HG02759 (cell line): ENCODE data around the gene OXCT1.
"Not testable (repeated sequence)": the region's sequence is repeated elsewhere in the genome, so short reads cannot be mapped to it uniquely, and the experiment has no call there.

Source experiments
- ATAC-seq: cut with Tn5 transposase; IDR thresholded peaks from one replicate; pipeline ENCODE4 v1.9.1; 2021; ENCODE audit warnings: mild to moderate bottlenecking, moderate library complexity; ENCODE audit not compliant: unreplicated experiment

OXCT1 gene

DNA sequence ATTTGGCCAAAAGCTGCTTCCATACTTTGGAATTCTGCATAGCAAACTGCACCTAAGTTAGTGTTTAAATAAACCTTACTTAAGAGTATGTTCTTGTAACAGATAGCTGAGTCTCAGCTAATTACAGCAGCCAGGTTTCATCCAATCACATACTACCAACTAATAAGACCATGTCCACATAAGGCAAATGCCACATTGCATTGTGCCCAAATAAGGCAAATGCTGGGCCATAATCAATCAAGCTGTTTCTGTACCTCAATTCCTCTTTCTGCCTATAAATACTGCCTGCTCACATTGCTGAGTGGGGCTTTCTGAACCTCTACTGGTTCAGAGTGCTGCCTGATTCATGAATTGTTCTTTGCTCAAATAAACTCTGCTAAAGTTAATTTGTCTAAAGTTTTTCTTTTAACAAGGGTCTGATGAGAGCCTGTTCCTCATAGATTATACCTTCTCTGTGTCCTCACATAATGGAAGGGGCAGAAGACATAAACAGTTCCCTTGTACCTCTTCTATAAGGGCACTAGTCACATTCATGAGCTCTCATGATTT, 4.4 kb upstream of the OXCT1 start:
- ATAC-seq: no peak

DNA sequence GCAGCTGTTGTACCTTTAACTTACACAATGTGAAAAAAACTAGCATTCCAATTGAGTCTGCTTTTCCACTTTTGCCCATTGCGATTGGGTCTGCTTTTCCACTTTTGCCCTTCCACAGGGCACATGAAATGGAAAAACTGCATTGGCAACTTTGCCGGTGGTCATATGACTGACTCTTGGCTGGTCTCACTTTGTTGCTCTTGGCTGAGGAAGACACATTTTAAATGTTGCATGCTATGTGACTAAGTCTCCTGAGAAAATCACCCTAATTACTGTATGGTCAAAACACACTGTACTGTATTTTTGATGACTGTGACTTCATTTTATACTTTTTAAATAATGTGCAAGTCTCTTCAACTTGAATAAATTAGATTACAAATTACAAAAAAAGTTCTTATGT, 1.6 kb upstream of the OXCT1 start:
- ATAC-seq: no peak

DNA sequence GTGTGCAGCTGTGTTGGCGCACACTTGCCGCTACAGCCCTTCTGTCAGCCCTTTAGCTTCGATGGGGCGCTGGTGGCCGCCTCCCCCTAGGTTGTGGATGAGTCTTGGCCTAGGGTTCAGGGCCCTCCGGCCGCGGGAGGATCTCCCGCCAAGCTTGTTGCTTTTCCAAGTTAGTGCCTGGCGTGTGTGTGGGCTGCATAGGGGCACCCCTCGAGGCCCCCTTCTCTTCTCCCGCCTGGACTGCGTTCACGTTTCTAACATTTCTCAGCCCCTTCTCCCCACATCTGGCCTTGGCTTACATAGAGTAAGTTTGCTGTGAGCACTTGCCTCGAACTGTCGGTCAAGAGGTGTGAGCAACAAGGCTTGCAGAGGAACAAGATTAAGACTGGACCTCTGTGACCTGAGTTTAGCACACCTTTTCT, 413 bp upstream of the OXCT1 start:
- ATAC-seq: no peak

DNA sequence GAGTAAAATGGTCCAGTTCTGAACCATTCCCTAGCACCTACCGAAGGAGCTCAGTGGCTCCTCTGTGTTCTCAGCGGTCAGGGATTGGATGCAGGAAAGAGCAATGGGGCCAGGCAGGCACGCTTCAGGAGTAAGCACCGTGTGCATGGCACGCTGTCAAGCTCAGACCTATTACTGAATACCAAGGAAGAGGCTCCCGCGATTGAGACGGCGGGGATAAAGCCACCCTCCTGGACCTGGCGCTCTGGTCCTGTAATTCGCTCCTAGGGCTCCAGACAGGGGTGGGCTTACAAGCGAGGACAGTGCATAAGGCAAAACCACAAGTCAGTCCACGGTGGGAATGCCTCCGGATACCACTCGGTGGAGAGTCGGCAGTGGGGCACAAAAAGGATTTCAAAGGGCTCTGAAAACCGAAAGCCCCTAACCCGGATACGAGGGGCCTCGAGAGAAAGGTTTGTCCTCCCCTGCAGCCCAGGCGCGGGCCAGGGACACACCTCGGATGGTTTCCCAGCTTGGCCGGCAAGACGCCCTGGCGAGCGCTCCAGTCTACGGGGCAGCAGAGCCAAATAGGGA, 988 bp downstream of the OXCT1 start:
- ATAC-seq: no peak

DNA sequence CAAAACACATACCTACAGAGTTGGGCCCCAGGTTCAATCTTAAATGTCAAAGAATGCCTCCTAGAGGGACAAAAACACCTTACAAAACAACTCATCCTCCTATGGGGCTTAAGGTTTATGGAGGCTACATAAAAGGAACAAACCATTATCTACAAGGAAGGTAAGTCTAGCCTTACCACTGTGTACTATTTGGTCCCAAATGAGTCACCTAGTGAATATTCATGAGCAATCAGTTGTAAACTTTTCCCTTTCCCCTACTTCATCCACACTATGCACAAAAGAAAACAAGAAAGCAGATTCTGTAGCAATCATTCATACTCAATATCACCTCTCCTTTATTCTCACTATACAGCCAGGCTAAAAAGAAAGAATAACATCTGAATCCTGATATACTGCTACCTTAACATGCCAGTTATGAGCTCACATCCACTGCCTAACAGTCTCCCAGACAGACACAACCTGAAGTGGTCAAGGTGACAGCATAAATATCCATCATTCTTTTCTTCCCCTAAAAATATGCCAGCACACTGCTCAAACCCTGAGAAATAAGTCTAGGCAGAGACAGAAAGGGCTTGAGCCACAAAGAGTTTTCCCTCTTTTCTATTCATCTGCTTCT, 6.2 kb downstream of the OXCT1 start:
- ATAC-seq: peak; percentile 71

DNA sequence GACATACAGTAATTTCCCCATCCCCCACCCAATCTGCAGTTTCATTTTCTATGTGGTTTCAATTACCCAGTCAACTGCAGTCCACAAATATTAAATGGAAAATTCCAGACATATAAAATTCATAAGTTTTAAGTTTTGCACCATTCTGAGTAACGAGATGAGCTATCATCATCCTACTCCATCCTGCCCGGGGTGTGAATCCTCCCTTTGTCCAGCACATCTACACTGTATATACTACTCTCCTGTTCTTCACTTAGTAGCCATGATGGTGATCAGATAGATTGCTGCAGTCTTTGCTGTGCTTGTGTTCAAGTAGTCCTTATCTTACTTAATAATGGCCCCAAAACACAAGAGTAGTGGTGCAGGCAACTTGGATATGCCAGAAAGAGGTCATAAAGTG, 11.3 kb downstream of the OXCT1 start:
- no peak for ATAC-seq

DNA sequence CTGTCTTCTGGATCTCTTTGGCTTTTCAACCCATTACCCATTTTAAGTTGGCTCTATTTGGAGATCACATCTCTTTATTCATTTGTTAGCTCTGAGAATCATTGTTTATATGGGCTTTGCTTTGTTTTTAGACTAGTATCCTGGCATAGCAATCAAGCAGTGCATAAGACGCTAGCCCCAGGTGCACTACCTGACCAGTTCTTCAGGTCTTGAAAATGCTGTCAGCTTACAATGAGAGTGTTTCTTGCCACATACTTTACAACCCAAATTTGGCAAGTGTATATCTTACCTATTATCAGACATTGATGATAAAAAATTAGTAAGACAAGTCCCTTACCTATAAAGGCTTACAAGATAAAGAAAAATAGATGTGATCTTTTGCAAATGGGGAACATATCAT, 12.2 kb downstream of the OXCT1 start:
- ATAC-seq: no peak

DNA sequence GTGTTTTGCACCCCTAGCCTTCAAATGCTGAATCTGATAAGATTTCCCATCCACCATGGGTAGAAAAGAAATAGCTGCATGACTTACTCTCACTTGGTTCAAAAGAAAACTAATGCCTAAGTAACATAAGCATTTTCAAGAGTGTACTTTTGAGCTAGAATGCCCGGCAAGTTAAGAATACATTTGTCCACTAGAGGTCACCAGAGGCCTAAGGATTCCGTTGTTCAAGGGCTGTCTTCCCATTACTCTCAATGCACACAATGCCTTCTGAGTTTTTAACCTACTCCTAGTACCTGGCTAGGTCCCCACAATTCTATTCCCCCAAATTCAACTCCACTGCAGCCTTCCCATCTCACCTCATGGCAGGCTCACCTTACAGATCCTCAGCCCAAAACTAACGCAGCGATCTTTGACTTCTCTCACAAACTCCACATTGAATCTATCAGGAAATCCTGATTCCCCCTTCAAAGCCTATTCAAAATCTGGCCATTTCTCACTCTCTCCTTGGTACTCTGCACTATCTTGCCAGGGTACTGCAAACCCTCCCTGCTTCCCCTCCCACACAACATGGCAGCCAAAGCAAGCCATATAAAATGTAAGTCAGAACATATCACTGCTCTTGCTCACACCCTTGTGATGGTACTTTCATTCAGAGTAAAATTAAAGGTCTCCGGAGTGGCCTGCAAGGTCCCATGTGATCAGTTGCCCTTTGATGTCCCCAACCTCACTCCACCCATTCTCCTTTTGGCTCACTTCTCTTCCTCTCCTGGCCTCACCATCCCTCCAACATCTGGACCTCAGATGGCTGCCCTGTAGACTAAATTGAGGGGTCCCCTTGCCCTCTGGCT, 13.4 kb downstream of the OXCT1 start:
- ATAC-seq: peak; percentile 90

DNA sequence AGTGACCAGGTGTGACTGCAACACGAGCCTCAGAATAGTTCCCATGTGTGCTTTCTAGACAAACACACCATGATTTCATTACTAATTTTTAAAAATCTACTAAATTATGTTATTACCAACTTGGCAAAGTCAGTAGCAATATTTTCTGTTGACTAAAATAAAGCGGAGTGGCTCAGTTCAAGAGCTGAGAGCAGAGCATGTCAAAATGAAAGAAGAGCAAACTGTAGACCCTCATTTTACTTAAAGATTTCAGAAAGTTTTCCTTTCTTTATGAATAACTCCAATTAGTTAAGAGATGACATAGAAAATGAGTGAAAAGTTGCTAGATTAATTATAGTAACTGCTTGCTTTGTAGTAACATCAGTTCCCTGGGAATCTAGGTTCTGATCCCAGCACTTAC, 17.9 kb downstream of the OXCT1 start:
- ATAC-seq: no peak

DNA sequence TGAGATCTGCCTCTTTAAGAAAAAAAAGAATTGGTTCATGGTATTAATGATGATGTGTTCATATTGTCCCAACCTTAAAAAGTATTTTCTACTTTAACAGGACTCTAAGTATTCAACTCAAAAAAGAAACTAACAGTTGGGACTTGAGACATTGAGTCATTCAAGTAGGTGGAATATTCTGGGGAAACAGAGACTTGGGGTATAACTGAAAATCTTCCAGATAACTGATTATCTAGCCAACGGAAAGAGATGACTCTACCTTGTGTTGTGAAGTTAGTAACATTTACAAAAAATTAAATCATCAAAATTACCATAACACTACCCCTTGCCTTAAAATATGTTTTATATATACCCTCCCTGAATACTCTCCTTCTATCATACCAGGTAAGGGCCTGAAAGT, 19.1 kb downstream of the OXCT1 start:
- ATAC-seq: no peak

DNA sequence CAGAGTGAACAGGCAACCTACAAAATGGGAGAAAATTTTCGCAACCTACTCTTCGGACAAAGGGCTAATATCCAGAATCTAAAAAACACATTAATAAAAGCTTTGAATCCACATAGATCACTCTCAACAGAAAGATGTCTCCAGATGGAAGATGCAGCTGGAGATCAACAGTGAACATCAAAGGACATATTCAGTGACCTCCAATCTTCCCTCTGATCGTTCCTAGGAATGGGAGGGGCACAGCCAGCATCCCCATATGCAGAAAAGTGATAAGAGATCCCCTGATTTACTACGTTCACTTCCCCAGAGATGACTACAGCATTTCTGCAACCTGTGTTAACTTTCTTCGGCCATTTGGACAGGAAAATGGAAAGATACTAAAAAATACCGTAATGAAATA, 21.2 kb downstream of the OXCT1 start:
- no peak for ATAC-seq

DNA sequence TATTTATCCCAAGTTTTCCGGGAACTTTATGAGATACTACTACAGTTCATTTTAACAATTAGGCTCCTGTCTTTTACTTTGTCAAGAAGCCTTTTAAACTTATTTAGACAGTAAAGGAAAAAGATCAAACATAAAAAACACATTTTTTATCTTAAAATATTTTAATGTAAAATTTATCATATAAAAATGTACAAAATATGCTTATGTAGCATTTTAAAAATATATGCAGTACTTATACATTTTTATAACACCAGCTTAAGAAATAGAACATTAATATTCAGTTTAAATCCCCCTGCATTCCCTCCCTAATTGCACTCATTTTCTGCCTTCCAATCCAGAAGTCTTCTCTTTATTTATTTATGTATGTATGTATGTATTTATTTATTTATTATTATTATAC, 24.5 kb downstream of the OXCT1 start:
- not testable (repeated sequence) for ATAC-seq

DNA sequence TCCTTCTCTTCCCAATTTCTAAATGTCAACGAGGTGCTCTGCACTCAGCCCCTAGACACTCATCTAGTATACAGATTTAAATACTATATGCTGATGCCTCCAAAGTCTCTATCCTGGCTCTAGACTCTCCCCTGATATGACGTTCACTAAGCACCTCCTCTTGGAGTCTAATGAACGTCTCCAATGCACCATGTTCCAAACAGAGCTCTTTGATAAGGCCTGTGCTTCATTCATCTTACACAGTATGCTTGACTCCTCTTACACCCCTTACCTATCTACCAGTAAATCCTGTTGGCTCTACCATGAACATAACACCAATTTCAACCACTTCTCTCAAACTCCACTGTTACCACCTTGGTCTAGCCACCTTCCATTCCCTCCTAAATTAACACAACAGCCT, 25.7 kb downstream of the OXCT1 start:
- ATAC-seq: no peak

DNA sequence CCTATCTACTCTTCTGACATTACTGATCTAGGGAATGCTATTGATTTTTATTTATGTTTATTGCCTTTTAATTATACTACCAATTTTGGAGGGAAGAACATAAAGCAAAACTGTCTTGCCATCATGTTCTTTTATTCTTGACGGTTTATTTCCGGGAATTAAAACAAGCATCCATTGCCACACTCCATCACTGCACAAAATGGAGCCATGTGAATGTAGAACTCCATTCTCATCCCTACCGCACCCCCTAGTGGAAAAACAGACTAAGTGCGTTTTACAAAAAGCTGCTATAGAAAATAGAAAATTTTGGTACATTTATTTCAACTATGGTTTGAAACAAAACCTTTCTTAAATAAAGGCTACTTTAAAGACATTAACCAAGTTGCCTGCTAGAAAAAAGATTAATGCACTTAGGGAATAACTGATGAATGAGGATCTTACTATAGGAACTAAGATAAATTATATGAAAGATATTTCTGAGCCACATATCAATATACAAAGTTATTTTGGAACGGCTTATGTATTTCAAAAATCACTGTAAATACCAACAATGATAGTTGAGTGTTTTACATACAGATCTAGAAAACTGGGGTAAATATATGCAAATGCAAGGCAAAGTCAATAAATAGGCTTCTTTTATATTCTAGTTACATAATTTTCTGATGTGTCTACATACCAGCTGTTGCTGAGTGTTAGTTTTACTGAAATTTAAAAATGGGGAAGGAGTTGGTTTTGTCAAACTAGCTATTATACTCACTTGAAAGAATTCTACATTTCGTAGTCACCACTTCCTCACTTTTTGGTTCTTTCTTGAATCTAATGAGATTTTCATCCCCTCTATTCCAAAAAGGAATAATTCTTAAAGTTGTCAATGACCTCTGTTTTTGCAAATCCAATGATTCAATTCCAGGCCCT, 26.5 kb downstream of the OXCT1 start:
- peak; percentile 60 for ATAC-seq

DNA sequence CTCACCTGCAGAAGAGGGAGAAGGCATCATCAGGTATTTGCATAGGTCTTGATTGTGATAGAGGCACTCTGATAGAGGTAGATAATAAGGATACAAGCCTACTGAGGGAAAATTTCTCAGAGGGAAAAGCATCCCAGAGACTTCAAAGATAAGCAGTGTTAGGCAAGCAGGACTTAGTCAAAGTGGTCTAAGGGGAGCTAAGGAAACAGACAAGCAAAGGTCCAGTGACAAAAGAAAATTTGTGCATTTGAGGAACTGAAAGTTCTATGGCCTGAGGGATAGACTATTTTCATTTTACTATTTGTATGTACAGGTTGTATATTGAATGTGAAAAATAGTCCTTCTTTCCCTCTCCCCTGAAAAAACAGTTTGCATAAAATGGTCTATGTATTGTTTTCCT, 27.4 kb downstream of the OXCT1 start:
- ATAC-seq: peak; percentile 86

DNA sequence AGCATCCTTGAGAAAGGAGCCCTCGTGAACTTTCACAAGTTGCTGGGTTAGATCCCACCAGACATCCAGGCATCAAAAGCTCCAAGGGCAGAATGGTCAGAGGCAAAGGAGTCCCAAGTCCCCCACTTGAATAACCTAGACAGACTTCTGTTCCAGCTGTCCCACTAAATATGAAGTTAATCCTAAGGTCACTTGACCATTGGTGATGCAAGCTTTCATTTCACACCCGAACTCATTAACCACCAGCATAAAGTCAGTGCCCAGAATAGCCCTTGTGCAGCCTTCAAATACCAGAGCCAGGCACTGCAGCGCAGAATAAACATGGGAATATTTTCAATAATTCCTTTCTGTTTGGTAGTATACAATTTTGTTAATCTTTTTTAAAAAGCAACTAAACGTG, 28.9 kb downstream of the OXCT1 start:
- ATAC-seq: no peak

DNA sequence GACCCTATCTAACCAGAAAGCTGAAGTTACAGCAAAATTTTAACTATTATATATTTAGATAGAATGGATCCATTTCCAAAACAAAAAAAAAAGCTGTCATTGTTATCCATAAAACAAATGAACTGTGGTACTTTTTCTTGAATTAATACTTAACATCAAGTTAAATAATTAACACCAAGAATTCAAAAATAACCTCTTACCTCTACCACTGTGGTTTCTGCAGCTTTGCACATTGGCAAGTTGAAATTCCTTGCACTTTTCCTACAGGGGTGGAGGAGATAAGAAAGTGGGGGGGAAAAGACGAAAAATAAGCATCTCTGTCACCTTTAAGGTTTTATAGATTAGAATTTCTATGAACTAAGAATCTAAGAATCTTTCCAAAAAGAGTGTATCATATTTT, 30.0 kb downstream of the OXCT1 start:
- no peak for ATAC-seq

DNA sequence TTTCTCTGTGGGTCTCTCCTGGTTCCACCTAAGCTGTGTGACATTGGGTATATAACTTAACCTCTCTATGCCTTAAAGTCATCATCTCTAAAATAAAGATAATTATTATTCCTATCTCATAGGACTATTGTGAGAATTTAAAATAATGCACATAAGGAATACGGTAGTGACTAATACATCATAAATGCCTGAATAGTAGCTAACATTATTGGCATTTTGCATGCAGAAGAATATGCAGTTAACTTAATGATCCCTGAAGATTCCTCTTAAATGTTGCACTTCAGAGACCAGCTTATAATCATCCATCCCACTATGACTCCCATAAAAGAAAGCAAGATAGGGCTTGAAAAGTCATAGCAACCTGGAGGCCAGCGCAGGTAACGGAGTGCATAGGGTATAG, 32.4 kb downstream of the OXCT1 start:
- ATAC-seq: no peak

DNA sequence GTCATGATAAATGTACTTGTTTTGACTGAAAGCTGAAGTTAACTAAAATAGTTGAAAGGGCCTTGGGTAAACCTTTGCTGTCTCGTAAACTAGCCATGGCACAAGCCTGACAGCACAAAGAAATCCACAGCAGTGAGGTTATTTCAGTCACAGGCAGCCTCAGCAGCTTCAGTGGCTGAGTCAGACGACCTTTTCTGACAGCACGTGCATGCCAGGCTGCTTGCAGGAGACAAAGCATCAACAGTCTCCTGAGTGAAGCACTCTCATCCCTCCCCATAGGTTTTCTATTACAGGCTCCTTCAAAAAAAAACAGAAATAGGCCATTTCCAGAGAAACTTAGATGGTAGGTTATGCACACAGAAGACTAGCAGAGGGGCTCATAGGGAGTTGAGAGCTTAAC, 34.6 kb downstream of the OXCT1 start:
- ATAC-seq: no peak

DNA sequence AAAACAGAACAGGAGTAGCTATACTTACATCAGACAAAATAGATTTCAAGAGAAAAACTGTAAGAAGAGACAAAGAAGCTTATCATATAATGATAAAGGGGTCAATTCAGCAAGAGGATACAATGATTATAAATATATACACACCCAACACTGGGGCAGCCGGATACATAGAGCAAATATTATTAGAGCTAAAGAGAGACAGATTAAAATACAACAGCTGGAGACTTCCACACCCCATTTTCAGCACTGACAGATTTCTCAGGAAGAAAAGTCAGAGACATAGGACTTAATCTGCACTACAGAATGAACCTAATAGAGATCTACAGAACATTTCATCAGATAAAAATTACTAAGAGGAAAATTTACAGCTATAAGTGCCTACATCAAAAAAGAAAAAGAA, 35.7 kb downstream of the OXCT1 start:
- ATAC-seq: no peak

DNA sequence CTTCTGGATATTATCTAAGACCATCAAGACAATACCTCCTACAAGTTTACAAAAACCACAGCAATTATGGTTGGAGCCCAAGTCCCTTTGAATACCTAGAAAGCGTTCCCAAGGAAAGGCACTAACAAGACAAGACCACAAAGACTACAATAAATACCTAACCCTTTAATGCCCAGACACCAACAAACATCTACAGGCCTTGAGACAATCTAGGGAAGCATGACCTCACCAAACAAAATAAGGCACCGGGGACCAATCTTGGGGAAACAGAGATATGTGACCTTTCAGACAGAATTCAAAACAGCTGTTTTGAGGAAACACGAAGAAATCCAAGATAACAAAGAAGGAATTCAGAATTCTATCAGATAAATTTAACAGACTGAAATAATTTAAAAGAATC, 37.8 kb downstream of the OXCT1 start:
- no peak for ATAC-seq
